Mucosa of stomach (tissue), 1 donor: ENCODE data around the gene CD80.
"Not testable (repeated sequence)": the region's sequence is repeated elsewhere in the genome, so short reads cannot be mapped to it uniquely, and the experiment has no call there.

Source experiments
- H3K27me3 ChIP-seq: one replicate; pipeline ENCODE4 v1.7.0; 2013; ENCODE audit warnings: mild to moderate bottlenecking, low read length; ENCODE audit not compliant: control insufficient read depth, insufficient read depth
- H3K36me3 ChIP-seq: one replicate; pipeline ENCODE4 v1.7.0; 2013; ENCODE audit warnings: low read length; ENCODE audit not compliant: control insufficient read depth, insufficient read depth
- H3K4me1 ChIP-seq: one replicate; pipeline ENCODE4 v1.7.0; 2013; ENCODE audit warnings: mild to moderate bottlenecking, low read length; ENCODE audit not compliant: control insufficient read depth, insufficient read depth
- H3K4me3 ChIP-seq: one replicate; pipeline ENCODE4 v1.7.0; 2013; ENCODE audit warnings: low read length
- H3K9ac ChIP-seq: one replicate; pipeline ENCODE4 v1.7.0; 2013; ENCODE audit warnings: mild to moderate bottlenecking, low read length, moderate library complexity
- H3K9me3 ChIP-seq: one replicate; pipeline ENCODE4 v1.7.0; 2013; ENCODE audit warnings: mild to moderate bottlenecking, low read length, moderate library complexity; ENCODE audit not compliant: control insufficient read depth
- donor health status: Pancreatic carcinoma.

Gene CD80

DNA sequence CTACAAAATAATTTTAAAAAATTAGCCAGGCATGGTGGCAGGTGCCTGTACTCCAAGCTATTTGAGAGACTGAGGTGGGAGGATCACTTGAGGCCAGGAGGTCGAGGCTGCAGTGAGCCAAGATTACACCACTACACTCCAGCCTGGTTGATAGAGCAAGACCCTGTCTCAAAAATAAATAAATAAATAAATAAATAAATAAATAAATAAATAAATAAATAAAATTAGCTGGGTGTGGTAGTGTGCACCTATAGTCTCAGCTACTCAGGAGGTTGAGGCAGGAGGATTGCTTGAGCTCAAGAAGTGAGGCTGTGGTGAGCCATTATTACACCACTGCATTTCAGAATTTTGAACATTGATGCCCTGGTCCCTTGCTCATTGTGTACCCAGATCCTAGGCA, 35.5 kb upstream of the CD80 start:
- H3K36me3 ChIP-seq, H3K4me1 ChIP-seq, H3K9me3 ChIP-seq, H3K4me3 ChIP-seq, H3K9ac ChIP-seq, H3K27me3 ChIP-seq: not testable (repeated sequence)

DNA sequence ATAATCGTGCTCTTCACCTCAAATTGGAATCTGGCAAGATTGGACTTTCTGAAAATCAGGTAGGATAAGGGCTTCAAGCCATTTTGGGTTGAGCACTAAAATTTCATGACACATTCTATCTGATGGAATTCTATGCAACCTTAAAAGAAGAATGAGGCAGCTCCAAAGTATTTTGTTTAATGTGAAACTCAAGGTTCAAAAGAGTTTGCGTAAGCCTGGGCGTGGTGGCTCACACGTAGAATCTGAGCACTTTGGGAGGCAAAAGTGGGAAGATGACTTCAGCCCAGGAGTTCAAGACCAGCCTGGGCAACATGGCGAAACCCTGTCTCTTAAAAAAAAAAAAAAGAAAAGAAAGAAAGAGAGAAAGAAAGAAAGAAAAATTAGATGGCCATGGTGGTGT, 34.7 kb upstream of the CD80 start:
- Histone ChIP-seq H3K9ac (no peak overlapping the region), H3K27me3 (no peaks in the 10 kb centered on the region), H3K36me3 (no peaks in the 10 kb centered on the region), H3K9me3 (no peaks in the 10 kb centered on the region), H3K4me3 (no peak overlapping the region), H3K4me1 (no peaks in the 10 kb centered on the region)

DNA sequence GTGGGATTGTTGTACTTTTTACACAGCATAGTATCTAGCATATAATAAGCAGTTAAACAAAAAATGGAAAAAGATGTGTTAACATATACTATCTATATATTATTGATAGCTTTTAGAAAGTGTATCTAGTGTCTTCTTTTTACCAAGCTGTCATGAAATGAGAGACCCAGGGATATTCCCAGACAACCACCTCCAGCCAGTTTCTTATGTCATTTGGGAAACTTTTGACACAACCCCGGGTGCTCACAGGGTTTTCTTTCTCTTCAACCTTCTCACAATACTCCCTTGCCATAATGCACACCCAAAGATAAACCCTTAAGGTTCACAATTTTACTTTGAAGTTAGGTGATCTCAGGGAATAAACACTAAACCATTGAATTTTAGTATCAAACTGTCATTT, 33.4 kb upstream of the CD80 start:
- Histone ChIP-seq H3K9me3 (no peaks in the 10 kb centered on the region), H3K4me3 (no peak overlapping the region), H3K36me3 (no peaks in the 10 kb centered on the region), H3K4me1 (no peaks in the 10 kb centered on the region), H3K27me3 (no peaks in the 10 kb centered on the region), H3K9ac (no peak overlapping the region)

DNA sequence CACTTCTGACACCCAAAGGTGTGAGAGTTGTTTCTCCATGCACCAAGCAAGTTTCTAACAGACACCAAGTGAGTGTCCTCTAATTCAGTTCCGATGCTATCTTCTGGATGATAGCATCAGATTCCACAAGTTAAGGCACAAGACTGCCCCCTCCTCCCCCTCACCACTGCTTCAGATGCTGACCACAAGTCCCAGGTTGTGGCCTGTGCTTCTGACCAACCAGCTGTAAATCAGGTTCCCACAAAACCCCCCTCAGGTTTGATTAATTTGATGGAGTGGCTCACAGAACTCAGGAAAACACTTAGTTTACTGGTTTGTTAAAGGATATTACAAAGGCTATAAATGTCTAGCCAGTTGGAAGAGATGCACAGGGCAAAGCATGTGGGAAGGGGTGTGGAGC, 31.3 kb upstream of the CD80 start:
- Histone ChIP-seq H3K27me3 (no peaks in the 10 kb centered on the region), H3K36me3 (no peaks in the 10 kb centered on the region), H3K9ac (no peak overlapping the region), H3K9me3 (no peaks in the 10 kb centered on the region), H3K4me3 (no peak overlapping the region), H3K4me1 (no peaks in the 10 kb centered on the region)

DNA sequence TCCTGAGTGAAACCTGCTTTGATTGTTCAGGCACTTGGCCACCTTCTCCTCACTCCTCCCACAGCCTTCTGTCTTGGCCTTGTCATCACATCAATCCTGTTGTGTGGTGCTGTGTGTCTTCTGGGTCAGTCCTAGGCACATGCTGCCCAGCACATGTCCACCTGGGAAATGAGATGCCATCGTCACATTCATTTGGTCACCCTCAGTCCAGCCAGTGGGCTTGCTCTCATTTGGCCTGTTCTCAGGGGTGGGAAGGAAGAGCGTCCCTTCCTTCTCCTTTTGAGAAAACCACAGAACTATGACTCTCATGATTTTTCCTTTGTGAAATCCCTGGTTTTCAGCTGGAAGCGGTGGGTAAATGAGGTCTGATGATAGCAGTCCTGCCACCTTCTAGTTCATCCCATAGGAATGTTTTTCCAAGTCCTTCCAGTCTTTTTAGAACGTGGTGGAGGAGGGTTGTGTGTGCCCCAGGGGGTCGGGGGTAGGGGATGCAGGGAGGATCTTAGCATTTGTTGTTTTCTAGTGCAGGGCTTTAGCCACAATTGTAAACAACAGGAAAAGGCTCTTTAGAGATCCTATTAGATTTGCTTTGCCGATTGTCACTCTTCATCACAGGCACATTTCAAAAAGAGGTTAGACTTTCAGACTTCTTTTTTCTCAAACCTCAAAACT, 29.8 kb upstream of the CD80 start:
- no peak overlapping the region for H3K4me3 ChIP-seq
- no peaks in the 10 kb centered on the region for H3K9me3 ChIP-seq
- H3K36me3 ChIP-seq: no peaks in the 10 kb centered on the region
- no peaks in the 10 kb centered on the region for H3K27me3 ChIP-seq
- no peaks in the 10 kb centered on the region for H3K4me1 ChIP-seq
- H3K9ac ChIP-seq: no peak overlapping the region

DNA sequence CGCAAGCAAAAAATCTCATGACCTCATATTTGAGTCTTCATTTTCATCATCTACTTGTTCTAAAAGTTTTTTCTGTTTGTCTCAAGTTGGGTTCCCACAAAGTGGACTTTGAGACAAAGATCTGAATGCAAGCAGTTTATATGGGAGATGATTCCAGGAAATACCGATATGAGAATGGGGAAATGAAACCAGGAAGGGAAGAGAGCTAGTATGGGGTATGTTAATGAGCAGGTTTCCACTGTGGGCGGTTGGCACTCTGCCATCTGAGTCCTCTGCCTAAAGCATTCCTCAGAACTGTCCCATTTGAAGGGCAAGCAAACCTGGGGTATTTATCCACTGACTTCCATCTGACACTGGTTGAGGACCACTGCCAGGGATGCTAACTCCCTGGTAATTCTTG, 28.7 kb upstream of the CD80 start:
- no peaks in the 10 kb centered on the region for H3K4me1 ChIP-seq
- no peak overlapping the region for H3K4me3 ChIP-seq
- H3K36me3 ChIP-seq: no peaks in the 10 kb centered on the region
- H3K9ac ChIP-seq: no peak overlapping the region
- H3K27me3 ChIP-seq: no peaks in the 10 kb centered on the region
- H3K9me3 ChIP-seq: no peaks in the 10 kb centered on the region

DNA sequence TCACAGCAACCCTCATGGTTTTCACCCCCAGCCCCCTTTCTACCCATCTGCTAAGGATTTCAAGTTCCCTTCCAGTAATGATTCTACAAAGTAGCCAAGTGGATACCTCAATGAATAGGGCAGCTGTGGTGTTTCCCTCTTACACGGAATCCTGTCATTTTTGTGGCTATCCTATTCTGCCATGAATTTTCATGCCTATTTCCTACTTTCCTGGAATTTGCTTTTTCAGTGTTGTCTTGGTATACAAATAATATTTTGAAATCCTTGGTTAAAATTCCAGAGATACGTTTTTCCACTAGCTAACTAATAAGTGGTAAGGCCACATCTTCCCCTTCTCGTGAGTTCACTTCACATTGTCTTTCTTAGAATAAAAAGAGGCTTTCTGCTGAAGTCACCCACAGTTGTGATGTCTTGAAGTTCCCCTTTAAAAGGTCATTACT, 27.3 kb upstream of the CD80 start:
- Histone ChIP-seq H3K9ac (no peak overlapping the region), H3K36me3 (no peaks in the 10 kb centered on the region), H3K9me3 (no peaks in the 10 kb centered on the region), H3K4me3 (no peak overlapping the region), H3K27me3 (no peaks in the 10 kb centered on the region), H3K4me1 (no peaks in the 10 kb centered on the region)

DNA sequence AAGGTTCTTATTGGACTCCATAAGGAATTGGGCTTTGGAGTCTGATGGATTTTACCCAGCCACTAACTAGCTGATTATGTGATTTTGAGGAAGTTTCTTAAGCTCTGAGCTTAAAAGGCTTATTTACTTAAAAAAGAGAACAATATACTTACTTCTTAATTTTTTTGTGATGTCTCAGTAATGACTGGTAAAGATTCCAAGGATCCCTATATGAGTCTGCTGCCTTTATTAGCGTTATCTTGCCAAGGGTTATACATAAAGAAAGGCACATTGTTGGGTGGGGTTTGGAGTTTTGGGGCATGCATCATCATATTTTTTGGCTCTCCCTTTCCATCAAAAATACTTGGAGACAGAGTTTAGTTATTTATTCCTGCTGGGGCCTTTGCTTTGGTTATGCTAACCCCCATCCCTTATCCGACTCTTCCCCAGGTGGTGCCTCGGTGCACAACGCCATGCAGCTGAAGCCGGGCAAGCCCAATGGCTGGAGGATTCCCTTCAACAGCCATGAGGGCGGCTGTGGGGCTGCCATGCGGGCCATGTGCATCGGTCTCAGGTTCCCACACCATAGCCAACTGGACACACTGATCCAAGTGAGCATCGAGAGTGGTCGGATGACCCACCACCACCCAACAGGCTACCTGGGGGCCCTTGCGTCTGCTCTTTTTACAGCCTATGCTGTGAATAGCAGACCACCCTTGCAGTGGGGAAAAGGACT, 26.6 kb upstream of the CD80 start:
- Histone ChIP-seq H3K4me3 (no peak overlapping the region), H3K9me3 (no peaks in the 10 kb centered on the region), H3K27me3 (no peaks in the 10 kb centered on the region), H3K36me3 (no peaks in the 10 kb centered on the region), H3K9ac (no peak overlapping the region), H3K4me1 (no peaks in the 10 kb centered on the region)

DNA sequence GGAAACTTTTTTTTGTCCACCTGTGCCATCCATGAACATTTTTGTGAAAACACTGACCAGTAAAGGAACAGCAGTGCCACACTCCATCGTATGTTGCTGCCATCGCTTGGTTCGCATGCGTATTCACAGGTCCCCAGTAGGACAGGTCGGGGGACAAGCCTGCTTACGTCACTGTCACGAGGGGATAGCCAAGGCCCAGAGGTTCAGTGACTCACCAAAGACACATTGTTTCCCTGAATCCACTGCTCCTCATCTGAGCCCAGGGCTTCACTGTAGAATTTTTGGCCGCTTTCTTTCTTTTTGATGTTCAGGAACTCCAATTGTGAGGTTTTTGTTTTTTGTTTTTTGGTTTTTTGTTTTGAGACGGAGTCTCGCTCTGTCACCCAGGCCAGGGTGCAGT, 25.8 kb upstream of the CD80 start:
- no peaks in the 10 kb centered on the region for H3K36me3 ChIP-seq
- no peaks in the 10 kb centered on the region for H3K9me3 ChIP-seq
- no peak overlapping the region for H3K9ac ChIP-seq
- peaks cover 5% of the 10 kb centered on the region for H3K4me1 ChIP-seq
- no peak overlapping the region for H3K4me3 ChIP-seq
- no peaks in the 10 kb centered on the region for H3K27me3 ChIP-seq

DNA sequence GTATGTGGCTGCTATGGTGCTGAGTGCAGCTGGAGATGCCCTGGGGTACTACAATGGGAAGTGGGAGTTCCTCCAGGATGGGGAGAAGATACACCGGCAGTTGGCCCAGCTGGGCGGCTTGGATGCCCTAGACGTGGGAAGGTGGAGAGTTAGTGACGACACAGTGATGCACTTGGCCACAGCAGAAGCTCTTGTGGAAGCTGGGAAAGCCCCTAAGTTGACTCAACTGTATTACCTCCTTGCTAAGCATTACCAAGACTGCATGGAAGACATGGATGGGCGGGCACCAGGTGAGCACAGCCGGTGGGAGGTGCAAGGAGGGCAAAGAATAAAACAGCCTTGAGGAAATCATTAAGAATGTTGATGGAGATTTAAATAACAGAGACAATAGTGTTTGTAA, 22.8 kb upstream of the CD80 start:
- H3K4me3 ChIP-seq: no peak overlapping the region
- H3K9ac ChIP-seq: no peak overlapping the region
- H3K36me3 ChIP-seq: no peaks in the 10 kb centered on the region
- H3K9me3 ChIP-seq: no peaks in the 10 kb centered on the region
- peaks cover 9% of the 10 kb centered on the region for H3K4me1 ChIP-seq
- no peaks in the 10 kb centered on the region for H3K27me3 ChIP-seq

DNA sequence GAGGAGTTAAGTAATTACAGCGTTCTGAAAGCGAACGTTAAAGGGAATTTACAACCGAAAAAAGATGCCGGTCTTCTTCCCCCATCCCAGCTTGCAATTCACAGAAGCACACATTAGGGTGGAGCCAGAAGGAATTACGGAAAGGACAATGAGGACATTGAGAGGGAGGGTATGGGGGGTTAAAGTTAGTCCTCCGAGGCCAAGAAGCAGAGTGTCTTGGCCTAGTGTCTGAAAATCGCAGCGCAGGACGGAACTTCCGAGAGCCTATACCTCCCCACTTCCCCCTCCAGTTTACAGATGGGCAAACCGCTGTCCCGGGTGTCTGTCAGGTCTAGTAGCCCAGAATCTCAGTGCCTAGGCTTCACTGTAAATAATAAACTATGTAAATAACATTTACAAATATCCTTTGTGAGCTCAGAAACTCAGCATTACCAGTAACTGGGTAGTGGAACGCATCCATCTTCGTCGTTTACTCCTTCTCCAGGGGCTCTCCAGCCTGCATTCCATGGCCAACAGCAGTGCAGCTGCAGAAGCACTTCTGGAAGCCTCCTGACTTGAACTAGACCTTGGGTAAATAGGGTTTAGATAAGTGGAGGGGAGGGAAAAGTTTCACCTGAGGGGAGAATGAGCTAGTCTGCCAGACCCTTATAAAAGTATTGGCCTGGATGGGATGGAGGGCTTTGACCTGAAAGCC, 20.8 kb upstream of the CD80 start:
- H3K9me3 ChIP-seq: no peaks in the 10 kb centered on the region
- no peaks in the 10 kb centered on the region for H3K27me3 ChIP-seq
- peaks cover 9% of the 10 kb centered on the region for H3K4me1 ChIP-seq
- peak overlapping the region; percentile 68 for H3K9ac ChIP-seq
- no peaks in the 10 kb centered on the region for H3K36me3 ChIP-seq
- peak overlapping the region; percentile 47 for H3K4me3 ChIP-seq

DNA sequence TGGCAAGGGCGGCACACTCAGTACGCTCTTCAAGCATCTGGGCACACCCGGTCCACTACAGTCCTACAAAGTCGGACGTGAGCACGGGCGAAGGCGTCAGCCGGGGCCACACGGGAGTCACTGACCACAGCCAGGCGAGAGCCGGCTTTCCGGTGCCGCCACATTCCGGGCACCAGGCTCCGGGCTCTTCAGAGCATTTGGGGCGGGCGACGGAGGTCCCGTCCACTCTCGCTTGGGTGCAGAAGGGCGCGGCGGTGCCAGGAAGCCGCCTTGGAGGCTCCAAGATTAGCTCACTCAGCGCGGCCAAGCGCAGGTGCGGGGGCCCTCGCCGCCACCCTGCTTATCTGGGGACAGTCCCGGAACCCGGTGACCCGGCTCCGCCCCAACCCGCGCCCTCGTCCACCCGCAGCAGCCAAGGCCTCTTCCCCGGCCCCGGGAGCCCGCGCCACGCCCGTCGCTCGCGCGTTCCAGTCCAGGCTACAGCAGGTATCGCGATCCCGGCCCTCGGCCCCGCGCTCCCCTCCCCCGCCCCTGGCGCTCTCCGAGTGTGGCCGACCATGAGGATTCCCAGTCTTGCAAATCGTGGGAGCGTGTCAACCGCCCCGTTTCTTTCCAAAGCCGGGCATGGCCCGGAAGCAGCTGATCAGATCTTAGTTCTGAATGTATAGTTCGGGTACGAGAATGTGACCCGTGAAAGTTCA, 20.1 kb upstream of the CD80 start, which contains the start of gene ADPRH:
ADPRH (plus strand) TSS at position 127 of the 701 bp plus-strand sequence. CDS start 2,678 bp downstream, outside the sequence.
- Histone ChIP-seq H3K36me3 (no peaks in the 10 kb centered on the region), H3K9ac (peak within 1 kb of the TSS; percentile 68), H3K9me3 (no peaks in the 10 kb centered on the region), H3K4me1 (peaks cover 9% of the 10 kb centered on the region), H3K4me3 (peak within 1 kb of the TSS; percentile 47), H3K27me3 (no peaks in the 10 kb centered on the region)
